ENCODE measurements around the gene OSTC. TPM values are rescaled to one million over a fixed set of nuclear protein-coding genes. Genes with fewer than 3 reads are reported as not detected.

Gene OSTC
- total RNA-seq, 2 experiments from 2014 or later: 72.1 to 81.6 TPM

DNA sequence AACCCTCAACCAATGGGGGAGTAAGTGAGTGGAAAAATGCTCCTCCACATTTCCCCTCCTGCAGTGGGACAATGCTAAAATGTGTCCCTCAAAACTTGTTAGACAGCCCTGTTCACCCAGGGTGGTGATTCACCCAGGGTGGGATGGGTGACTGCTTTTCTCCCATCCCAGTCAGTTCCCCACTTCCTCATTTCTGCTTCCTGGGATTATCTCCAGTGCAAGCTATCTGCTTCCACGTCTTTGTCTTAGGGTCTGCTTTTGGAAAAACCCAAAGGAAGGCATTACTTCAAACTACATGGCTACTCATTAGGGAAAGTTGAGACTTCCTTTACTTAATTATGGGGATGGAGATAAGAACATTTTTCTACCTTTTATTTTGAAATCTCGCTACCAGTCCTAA, 67.0 kb downstream of the OSTC start:
- no peaks in the 10 kb centered on the region for H3K9me3 Mint-ChIP-seq (ENCODE audit: insufficient read depth)
- no peaks in the 10 kb centered on the region for H3K36me3 Mint-ChIP-seq (ENCODE audit: low read depth)
- H3K27ac Mint-ChIP-seq: no peak overlapping the region
- ChIA-PET POLR2A (no interaction called here), CTCF (no interaction called here)
- DNase-seq (no peak), ATAC-seq (no peak)
- no peak overlapping the region for H3K4me3 Mint-ChIP-seq
- H3K4me1 Mint-ChIP-seq (ENCODE audit: low read depth): no peaks in the 10 kb centered on the region
- peaks cover 4% of the 10 kb centered on the region for H3K27me3 Mint-ChIP-seq (ENCODE audit: low read depth)

Other genes with a start within 250 kb of the OSTC start
- gene RPL34, start 30.0 kb upstream of the OSTC start, total RNA-seq: 1,000 to 10,000 TPM; 1,024 to 1,097 TPM
- gene ETNPPL, start 112.5 kb downstream of the OSTC start, total RNA-seq: not detected

Data from activated CD8-positive, alpha-beta T cell treated with anti-CD3 and anti-CD28 coated beads, Interleukin-2, amount 10 ng/mL, durations not matched to agents 7 days and 5 days (primary cell).